Pons (tissue), 1 donor: ENCODE results near the gene HOXB8.

ENCODE experiments used
- DNase-seq: peaks from one replicate; pipeline ENCODE4 v3.0.0-alpha.2; 2016; ENCODE audit warnings: low spot score

HOXB8 gene

GRCh38 chr17:48610282-48611211 is 4.5 kb downstream of the HOXB8 start, which contains the start of gene HOXB7:
Gene HOXB7, minus strand, starts transcription at chr17:48611017. Its CDS starts 99 bp downstream, at chr17:48610918.
- DNase-seq: no peak

GRCh38 chr17:48609759-48610281 is 5.3 kb downstream of the HOXB8 start:
- no peak for DNase-seq

- DNase-seq: no peak
Observed at GRCh38 chr17:48609033-48609432, 6.1 kb downstream of the HOXB8 start.

- DNase-seq: no peak
Observed at GRCh38 chr17:48608494-48608834, 6.6 kb downstream of the HOXB8 start.

GRCh38 chr17:48606892-48607614 is 8.0 kb downstream of the HOXB8 start:
- DNase-seq: no peak

- DNase-seq: no peak
Observed at GRCh38 chr17:48605991-48606891, 8.9 kb downstream of the HOXB8 start.

- no peak for DNase-seq
Observed at GRCh38 chr17:48605409-48605919, 9.6 kb downstream of the HOXB8 start.

GRCh38 chr17:48604770-48605329 is 10.2 kb downstream of the HOXB8 start, which contains the start of gene HOXB6:
Gene HOXB6, minus strand, starts transcription at chr17:48604986. Its CDS starts 6,836 bp downstream, at chr17:48598150.
- no peak for DNase-seq

GRCh38 chr17:48603959-48604769 is 10.9 kb downstream of the HOXB8 start:
- no peak for DNase-seq

GRCh38 chr17:48601539-48602425 is 13.3 kb downstream of the HOXB8 start:
- DNase-seq: no peak

- no peak for DNase-seq
Observed at GRCh38 chr17:48601207-48601538, 13.9 kb downstream of the HOXB8 start.

- DNase-seq: no peak
Observed at GRCh38 chr17:48600244-48601098, 14.6 kb downstream of the HOXB8 start.

GRCh38 chr17:48599354-48599753 is 15.7 kb downstream of the HOXB8 start:
- DNase-seq: no peak

GRCh38 chr17:48598736-48599135 is 16.4 kb downstream of the HOXB8 start:
- no peak for DNase-seq

GRCh38 chr17:48597778-48598631 is 17.1 kb downstream of the HOXB8 start:
- DNase-seq: no peak

GRCh38 chr17:48597528-48597777 is 17.6 kb downstream of the HOXB8 start:
- no peak for DNase-seq

GRCh38 chr17:48596735-48597527 is 18.2 kb downstream of the HOXB8 start:
- DNase-seq: no peak
